Heart right ventricle (tissue), 16 donors: ENCODE results near the gene GFPT2. TPM values are rescaled to one million over a fixed set of nuclear protein-coding genes. Genes with fewer than 3 reads are reported as not detected.
A peak's percentile ranks its signal among the peaks of the same experiment; 100 is the strongest.

Source experiments
- ATAC-seq, 8 donors: fragments of 200-7000 bp; cut with Tn5 transposase; one replicate each; pipeline ENCODE4 v1.9.1; 2020; ENCODE audit warnings: mild to moderate bottlenecking in 8 of 8, moderate library complexity in 8 of 8, moderate number of reproducible peaks in 1 of 8
- DNase-seq, 2 donors: peaks; one replicate each; pipeline ENCODE4 v3.0.0-alpha.2; 2020
- H3K27ac ChIP-seq, 10 donors: fragments of 200-600 bp; sonication (generic) in 2 of 10; one replicate each; pipeline versions ENCODE4 v1.5.0 to v1.8.0; 2020 to 2022; ENCODE audit warnings: mild to moderate bottlenecking in 3 of 10
- H3K27me3 ChIP-seq, 7 donors: fragments of 200-600 bp; one replicate each; pipeline ENCODE4 v1.8.0; 2021 to 2022; ENCODE audit warnings: mild to moderate bottlenecking in 2 of 7
- H3K36me3 ChIP-seq, 9 donors: fragments of 200-600 bp; sonication (generic) in 1 of 9; one replicate each; pipeline versions ENCODE4 v1.5.0 to v1.8.0; 2020 to 2022; ENCODE audit warnings: mild to moderate bottlenecking in 2 of 9
- H3K4me1 ChIP-seq, 9 donors: fragments of 200-600 bp; sonication (generic) in 1 of 9; one replicate each; pipeline versions ENCODE4 v1.5.0 to v1.8.0; 2020 to 2022; ENCODE audit warnings: mild to moderate bottlenecking in 4 of 9
- H3K4me3 ChIP-seq, 10 donors: fragments of 200-600 bp; sonication (generic) in 2 of 10; one replicate each; pipeline versions ENCODE4 v1.5.0 to v1.8.0; 2020 to 2022; ENCODE audit warnings: mild to moderate bottlenecking in 7 of 10, moderate library complexity in 2 of 10
- H3K9me3 ChIP-seq, 11 donors: fragments of 200-600 bp in 10 of 11; sonication (generic) in 2 of 11; one replicate each; pipeline versions ENCODE4 v1.5.0 to v1.8.0; 2013 to 2022; ENCODE audit warnings: mild to moderate bottlenecking in 2 of 11, control low read depth in 1 of 11, moderate library complexity in 1 of 11
- CTCF ChIP-seq, 9 donors: fragments of 200-600 bp; sonication (generic) in 2 of 9; IDR thresholded peaks; one replicate each; pipeline versions ENCODE4 v1.5.0 to v1.8.0; 2021 to 2022; ENCODE audit warnings: antibody characterized with exemption in 9 of 9, mild to moderate bottlenecking in 5 of 9, moderate library complexity in 1 of 9
- WGBS, 2 donors: extraction: QIAGEN DNeasy Blood & Tissue Kit; methylation state at CpG; one replicate each; pipeline ENCODE4 v1.1.7; 2013; ENCODE audit warnings: inconsistent platforms in 1 of 2; 5-methylcytosine and 5-hydroxymethylcytosine counted together
- intact Hi-C, 10 donors: fragments of 100-400 bp; cut with DNase I; formaldehyde crosslinking; loops; one replicate each; pipeline versions ENCODE4 v1.11.1 to v1.14.2; 2022
- polyA plus RNA-seq, 2 donors: library from polyadenylated mRNA; stranded (reverse); fragments of 200-250 nt; gene quantifications; one replicate each; pipeline ENCODE4 v1.2.3, GENCODE V29; 2013
- total RNA-seq, 10 donors: library from RNA; stranded (reverse); fragmentation: NEBNext Ultra II Directional in 3 of 10; extraction: Animal tissue kit (Norgen Biotek cat#: 25700) in 3 of 10; gene quantifications; one replicate each; pipeline versions ENCODE4 v1.2.1 to v1.2.4, GENCODE V29; 2021 to 2023
- donor health status: Arrhythmogenic right ventricular cardiomyopathy.
- donor health status: ischemic (EF 13 %, LVEDD 7.1; RV severe dilation, severe dysfunction).
- donor health status: healthy with polysubstance abuse.
- donor health status: DM: no; HTN: yes; CAD: no.
- donor health status: DM: no; HTN: no; CAD: no.
- donor health status: ischemic (EF 25% LVEDD 6.9; RV normal size, moderate dysfunction).
- donor health status: ischemic (EF 25% LVEDD 5.7; RV mildly dilated, moderate dysfunction).
- donor health status: healthy.
- donor health status: DM: yes; HTN: yes; CAD: no.
- donor health status: Ischemic cardiomyopathy.
- donor health status: ischemic (EF 35%, LVEDD 5.7; RV mildly dilated, moderate dysfunction).
- donor health status: nonischemic (EF 11% LVEDD 7.7; RV severe dilation, severe dysfunction).
- donor health status: DM: yes; HTN: yes; CAD: no.
- donor health status: PGD.
- donor health status: ischemic (EF 29% LVEDD 5.4; RV normal size, mild dysfunction).
- donor health status: nonischemic (EF 23%, LVEDD 6.1; RV moderate dilation, normal function).

Gene GFPT2
- total and polyA plus RNA-seq, 12 donors: 2.5 to 19.4 (median 6.9) TPM

GRCh38 chr5:180346358-180346757 is 6.8 kb downstream of the GFPT2 start:
- H3K9me3 ChIP-seq: no peaks in the 10 kb centered on the region
- WGBS, 2 donors: 95 to 98% methylated on average over 14 of the region's 14 CpGs
- H3K4me1 ChIP-seq: peaks cover 0 to 38% (median 10%) of the 10 kb centered on the region in 9 donors
- no peaks in the 10 kb centered on the region for H3K36me3 ChIP-seq
- DNase-seq (no peak), ATAC-seq (no peak)
- H3K4me3 ChIP-seq: no peak overlapping the region
- TF ChIP-seq CTCF (IDR thresholded peaks at IDR 0.05): no peak
- intact Hi-C loops: no loop called here
- H3K27ac ChIP-seq: no peak overlapping the region
- H3K27me3 ChIP-seq: peaks cover 0 to 28% (median 0%) of the 10 kb centered on the region in 7 donors

DNA sequence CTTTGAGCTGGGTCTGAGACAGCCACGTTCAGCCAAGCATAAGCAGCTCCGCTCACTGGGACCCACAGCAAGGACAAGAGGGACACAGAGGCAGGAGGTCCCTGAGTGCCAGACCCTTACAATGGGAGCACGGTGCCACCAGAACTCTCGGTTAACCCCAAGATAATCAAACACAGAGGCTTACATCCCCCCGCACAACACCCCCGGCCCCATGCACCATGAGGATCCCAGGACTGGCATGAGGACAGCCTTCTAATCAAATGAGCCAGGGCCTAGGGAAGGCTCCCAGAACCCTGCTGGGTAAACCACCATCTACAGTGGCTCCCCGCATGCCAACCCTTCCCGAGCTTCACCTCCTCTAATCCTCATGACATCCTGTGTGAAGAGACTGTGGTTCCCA is 7.4 kb downstream of the GFPT2 start:
- intact Hi-C loops: no loop called here
- Histone ChIP-seq H3K9me3 (no peaks in the 10 kb centered on the region), H3K27me3 (peaks cover 0 to 23% (median 0%) of the 10 kb centered on the region in 7 donors), H3K4me1 (peaks cover 0 to 33% (median 6%) of the 10 kb centered on the region in 9 donors), H3K36me3 (no peaks in the 10 kb centered on the region), H3K27ac (no peak overlapping the region), H3K4me3 (no peak overlapping the region)
- ATAC-seq (no peak), DNase-seq (no peak)
- no peak for TF ChIP-seq CTCF (IDR thresholded peaks at IDR 0.05)
- whole genome bisulfite sequencing, 2 donors: 92 to 95% methylated on average over 8 of the region's 8 CpGs

- Histone ChIP-seq H3K36me3 (no peaks in the 10 kb centered on the region), H3K4me3 (no peak overlapping the region), H3K4me1 (peaks cover 0 to 28% (median 4%) of the 10 kb centered on the region in 9 donors), H3K27me3 (peaks cover 0 to 17% (median 0%) of the 10 kb centered on the region in 7 donors), H3K9me3 (no peaks in the 10 kb centered on the region), H3K27ac (no peak overlapping the region)
- 85 to 94% methylated on average over 8 of the region's 8 CpGs for WGBS, 2 donors
- TF ChIP-seq CTCF (IDR thresholded peaks at IDR 0.05): no peak
- no peak for DNase-seq
- intact Hi-C loops: no loop called here
- no peak for ATAC-seq
Observed at GRCh38 chr5:180345186-180345585, 8.0 kb downstream of the GFPT2 start.

- no peak for TF ChIP-seq CTCF (IDR thresholded peaks at IDR 0.05)
- no peak for DNase-seq
- Histone ChIP-seq H3K4me1 (peaks cover 0 to 28% (median 4%) of the 10 kb centered on the region in 9 donors), H3K9me3 (no peaks in the 10 kb centered on the region), H3K27me3 (peaks cover 0 to 16% (median 0%) of the 10 kb centered on the region in 7 donors), H3K36me3 (no peaks in the 10 kb centered on the region), H3K27ac (peak overlapping the region in 2 of 10 donors; percentile 14 to 20), H3K4me3 (no peak overlapping the region)
- ATAC-seq: peak in 1 of 8 donors; percentile 5
- intact Hi-C loops: no loop called here
- 89 to 95% methylated on average over 7 of the region's 7 CpGs for WGBS, 2 donors
Observed at GRCh38 chr5:180344696-180344999, 8.5 kb downstream of the GFPT2 start.
